PC-3 (cell line): ENCODE results near the gene CTDNEP1.

ENCODE experiments used
- EZH2 ChIP-seq: fragments of 300-600 bp; sonication (generic); IDR thresholded peaks from one replicate; pipeline ENCODE4 v1.6.1; 2017; ENCODE audit warnings: antibody characterized with exemption, mild to moderate bottlenecking, low read length; ENCODE audit not compliant: unreplicated experiment
- EZH2phosphoT487 ChIP-seq: fragments of 300-600 bp; sonication (generic); IDR thresholded peaks from 2 replicates; pipeline ENCODE4 v1.6.1; 2018; ENCODE audit warnings: mild to moderate bottlenecking, antibody characterized with exemption, low read length, borderline replicate concordance
- TF ChIP-seq, protein P1 (sequence below): fragments of 300-600 bp; sonication (generic); conservative IDR thresholded peaks from 2 replicates; pipeline ENCODE4 v1.5.1; 2017; ENCODE audit warnings: antibody characterized with exemption, low read depth, mild to moderate bottlenecking, low read length

- TF ChIP-seq, protein P1, sequence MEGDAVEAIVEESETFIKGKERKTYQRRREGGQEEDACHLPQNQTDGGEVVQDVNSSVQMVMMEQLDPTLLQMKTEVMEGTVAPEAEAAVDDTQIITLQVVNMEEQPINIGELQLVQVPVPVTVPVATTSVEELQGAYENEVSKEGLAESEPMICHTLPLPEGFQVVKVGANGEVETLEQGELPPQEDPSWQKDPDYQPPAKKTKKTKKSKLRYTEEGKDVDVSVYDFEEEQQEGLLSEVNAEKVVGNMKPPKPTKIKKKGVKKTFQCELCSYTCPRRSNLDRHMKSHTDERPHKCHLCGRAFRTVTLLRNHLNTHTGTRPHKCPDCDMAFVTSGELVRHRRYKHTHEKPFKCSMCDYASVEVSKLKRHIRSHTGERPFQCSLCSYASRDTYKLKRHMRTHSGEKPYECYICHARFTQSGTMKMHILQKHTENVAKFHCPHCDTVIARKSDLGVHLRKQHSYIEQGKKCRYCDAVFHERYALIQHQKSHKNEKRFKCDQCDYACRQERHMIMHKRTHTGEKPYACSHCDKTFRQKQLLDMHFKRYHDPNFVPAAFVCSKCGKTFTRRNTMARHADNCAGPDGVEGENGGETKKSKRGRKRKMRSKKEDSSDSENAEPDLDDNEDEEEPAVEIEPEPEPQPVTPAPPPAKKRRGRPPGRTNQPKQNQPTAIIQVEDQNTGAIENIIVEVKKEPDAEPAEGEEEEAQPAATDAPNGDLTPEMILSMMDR: no peak
- TF ChIP-seq EZH2 (no peak), EZH2phosphoT487 (no peak)
Measured at GRCh38 chr17:7251661-7252175, at the start of gene CTDNEP1.
